ENCODE data around the gene HPCAL1. TPM values are rescaled to one million over a fixed set of nuclear protein-coding genes. Genes with fewer than 3 reads are reported as not detected.

HPCAL1 gene
- total and polyA plus RNA-seq, 9 donors: 18.8 to 51.0 (median 30.1) TPM

- DNase-seq: no peak
- Histone ChIP-seq H3K4me3 (ENCODE audit: low read length) (no peak overlapping the region), H3K27me3 (ENCODE audit: control insufficient read depth, insufficient read depth, low read length) (no peaks in the 10 kb centered on the region), H3K27ac (ENCODE audit: low read length) (no peak overlapping the region), H3K36me3 (ENCODE audit: control insufficient read depth, insufficient read depth, low read length) (no peaks in the 10 kb centered on the region), H3K9me3 (replicated peaks; ENCODE audit: control insufficient read depth, low read depth, low read length) (no peaks in the 10 kb centered on the region), H3K4me1 (ENCODE audit: control insufficient read depth, insufficient read depth, low read length) (peaks cover 6% of the 10 kb centered on the region)
- 88% methylated on average over 3 of the region's 7 CpGs for WGBS (ENCODE audit: insufficient coverage)
Observed at GRCh38 chr2:10352972-10353371, 50.3 kb downstream of the HPCAL1 start.

- Histone ChIP-seq H3K27ac (ENCODE audit: low read length) (no peak overlapping the region), H3K4me3 (ENCODE audit: low read length) (no peak overlapping the region), H3K9me3 (replicated peaks; ENCODE audit: control insufficient read depth, low read depth, low read length) (no peaks in the 10 kb centered on the region), H3K27me3 (ENCODE audit: control insufficient read depth, insufficient read depth, low read length) (peaks cover 2% of the 10 kb centered on the region), H3K36me3 (ENCODE audit: control insufficient read depth, insufficient read depth, low read length) (no peaks in the 10 kb centered on the region), H3K4me1 (ENCODE audit: control insufficient read depth, insufficient read depth, low read length) (peaks cover 6% of the 10 kb centered on the region)
- WGBS (ENCODE audit: insufficient coverage): 89% methylated on average over 9 of the region's 9 CpGs
- no peak for DNase-seq
Observed at GRCh38 chr2:10353931-10354330, 51.2 kb downstream of the HPCAL1 start.

GRCh38 chr2:10354399-10354798, 51.7 kb downstream of the HPCAL1 start:
- H3K4me1 ChIP-seq (ENCODE audit: control insufficient read depth, insufficient read depth, low read length): peaks cover 6% of the 10 kb centered on the region
- no peaks in the 10 kb centered on the region for H3K36me3 ChIP-seq (ENCODE audit: control insufficient read depth, insufficient read depth, low read length)
- 94% methylated on average over 6 of the region's 10 CpGs for WGBS (ENCODE audit: insufficient coverage)
- no peak overlapping the region for H3K27ac ChIP-seq (ENCODE audit: low read length)
- H3K9me3 ChIP-seq (replicated peaks; ENCODE audit: control insufficient read depth, low read depth, low read length): no peaks in the 10 kb centered on the region
- peaks cover 2% of the 10 kb centered on the region for H3K27me3 ChIP-seq (ENCODE audit: control insufficient read depth, insufficient read depth, low read length)
- no peak for DNase-seq
- no peak overlapping the region for H3K4me3 ChIP-seq (ENCODE audit: low read length)

GRCh38 chr2:10355471-10356438, 53.1 kb downstream of the HPCAL1 start:
- Histone ChIP-seq H3K36me3 (ENCODE audit: control insufficient read depth, insufficient read depth, low read length) (peaks cover 2% of the 10 kb centered on the region), H3K4me3 (ENCODE audit: low read length) (no peak overlapping the region), H3K4me1 (ENCODE audit: control insufficient read depth, insufficient read depth, low read length) (peaks cover 7% of the 10 kb centered on the region), H3K27ac (ENCODE audit: low read length) (no peak overlapping the region), H3K9me3 (replicated peaks; ENCODE audit: control insufficient read depth, low read depth, low read length) (no peaks in the 10 kb centered on the region), H3K27me3 (ENCODE audit: control insufficient read depth, insufficient read depth, low read length) (peaks cover 2% of the 10 kb centered on the region)
- no peak for DNase-seq
- 85% methylated on average over 10 of the region's 16 CpGs for WGBS (ENCODE audit: insufficient coverage)

GRCh38 chr2:10356439-10356811, 53.7 kb downstream of the HPCAL1 start:
- Histone ChIP-seq H3K9me3 (replicated peaks; ENCODE audit: control insufficient read depth, low read depth, low read length) (no peaks in the 10 kb centered on the region), H3K27ac (ENCODE audit: low read length) (no peak overlapping the region), H3K36me3 (ENCODE audit: control insufficient read depth, insufficient read depth, low read length) (peaks cover 2% of the 10 kb centered on the region), H3K27me3 (ENCODE audit: control insufficient read depth, insufficient read depth, low read length) (peaks cover 2% of the 10 kb centered on the region), H3K4me1 (ENCODE audit: control insufficient read depth, insufficient read depth, low read length) (peaks cover 12% of the 10 kb centered on the region), H3K4me3 (ENCODE audit: low read length) (no peak overlapping the region)
- WGBS (ENCODE audit: insufficient coverage): 77% methylated on average over 5 of the region's 8 CpGs
- no peak for DNase-seq

GRCh38 chr2:10357193-10358169, 54.8 kb downstream of the HPCAL1 start:
- H3K36me3 ChIP-seq (ENCODE audit: control insufficient read depth, insufficient read depth, low read length): peaks cover 2% of the 10 kb centered on the region
- 61% methylated on average over 6 of the region's 24 CpGs for WGBS (ENCODE audit: insufficient coverage)

GRCh38 chr2:10359246-10359645, 56.5 kb downstream of the HPCAL1 start:
- Histone ChIP-seq H3K4me3 (ENCODE audit: low read length) (no peak overlapping the region), H3K9me3 (replicated peaks; ENCODE audit: control insufficient read depth, low read depth, low read length) (no peaks in the 10 kb centered on the region), H3K4me1 (ENCODE audit: control insufficient read depth, insufficient read depth, low read length) (peaks cover 9% of the 10 kb centered on the region), H3K27me3 (ENCODE audit: control insufficient read depth, insufficient read depth, low read length) (peaks cover 2% of the 10 kb centered on the region), H3K27ac (ENCODE audit: low read length) (no peak overlapping the region), H3K36me3 (ENCODE audit: control insufficient read depth, insufficient read depth, low read length) (peaks cover 2% of the 10 kb centered on the region)
- 81% methylated on average over 5 of the region's 8 CpGs for WGBS (ENCODE audit: insufficient coverage)
- DNase-seq: no peak

More at GRCh38 chr2:10357193-10358169, 54.8 kb downstream of the HPCAL1 start:
- no peak for DNase-seq
- H3K9me3 ChIP-seq (replicated peaks; ENCODE audit: control insufficient read depth, low read depth, low read length): no peaks in the 10 kb centered on the region
- H3K4me3 ChIP-seq (ENCODE audit: low read length): no peak overlapping the region
- H3K4me1 ChIP-seq (ENCODE audit: control insufficient read depth, insufficient read depth, low read length): peaks cover 9% of the 10 kb centered on the region
- no peak overlapping the region for H3K27ac ChIP-seq (ENCODE audit: low read length)
- peaks cover 2% of the 10 kb centered on the region for H3K27me3 ChIP-seq (ENCODE audit: control insufficient read depth, insufficient read depth, low read length)

- no peak for DNase-seq
Observed at GRCh38 chr2:10359731-10360329, 57.1 kb downstream of the HPCAL1 start.

GRCh38 chr2:10360460-10360849, 57.8 kb downstream of the HPCAL1 start:
- 100% methylated on average over 5 of the region's 8 CpGs for WGBS (ENCODE audit: insufficient coverage)
- peaks cover 9% of the 10 kb centered on the region for H3K4me1 ChIP-seq (ENCODE audit: control insufficient read depth, insufficient read depth, low read length)
- DNase-seq: no peak
- no peak overlapping the region for H3K4me3 ChIP-seq (ENCODE audit: low read length)
- H3K27ac ChIP-seq (ENCODE audit: low read length): no peak overlapping the region
- no peaks in the 10 kb centered on the region for H3K9me3 ChIP-seq (replicated peaks; ENCODE audit: control insufficient read depth, low read depth, low read length)
- peaks cover 2% of the 10 kb centered on the region for H3K36me3 ChIP-seq (ENCODE audit: control insufficient read depth, insufficient read depth, low read length)
- peaks cover 2% of the 10 kb centered on the region for H3K27me3 ChIP-seq (ENCODE audit: control insufficient read depth, insufficient read depth, low read length)

More at GRCh38 chr2:10359731-10360329, 57.1 kb downstream of the HPCAL1 start:
- peaks cover 2% of the 10 kb centered on the region for H3K36me3 ChIP-seq (ENCODE audit: control insufficient read depth, insufficient read depth, low read length)
- peaks cover 9% of the 10 kb centered on the region for H3K4me1 ChIP-seq (ENCODE audit: control insufficient read depth, insufficient read depth, low read length)
- H3K9me3 ChIP-seq (replicated peaks; ENCODE audit: control insufficient read depth, low read depth, low read length): no peaks in the 10 kb centered on the region
- peaks cover 2% of the 10 kb centered on the region for H3K27me3 ChIP-seq (ENCODE audit: control insufficient read depth, insufficient read depth, low read length)
- H3K27ac ChIP-seq (ENCODE audit: low read length): no peak overlapping the region
- H3K4me3 ChIP-seq (ENCODE audit: low read length): no peak overlapping the region
- 92% methylated on average over 8 of the region's 21 CpGs for WGBS (ENCODE audit: insufficient coverage)
